GM18498 (cell line): ENCODE data around the gene PLEKHG4B.

ENCODE experiments used
- ATAC-seq: cut with Tn5 transposase; IDR thresholded peaks from one replicate; pipeline ENCODE4 v1.9.1; 2021; ENCODE audit warnings: mild to moderate bottlenecking, moderate library complexity; ENCODE audit not compliant: unreplicated experiment

Gene PLEKHG4B

DNA sequence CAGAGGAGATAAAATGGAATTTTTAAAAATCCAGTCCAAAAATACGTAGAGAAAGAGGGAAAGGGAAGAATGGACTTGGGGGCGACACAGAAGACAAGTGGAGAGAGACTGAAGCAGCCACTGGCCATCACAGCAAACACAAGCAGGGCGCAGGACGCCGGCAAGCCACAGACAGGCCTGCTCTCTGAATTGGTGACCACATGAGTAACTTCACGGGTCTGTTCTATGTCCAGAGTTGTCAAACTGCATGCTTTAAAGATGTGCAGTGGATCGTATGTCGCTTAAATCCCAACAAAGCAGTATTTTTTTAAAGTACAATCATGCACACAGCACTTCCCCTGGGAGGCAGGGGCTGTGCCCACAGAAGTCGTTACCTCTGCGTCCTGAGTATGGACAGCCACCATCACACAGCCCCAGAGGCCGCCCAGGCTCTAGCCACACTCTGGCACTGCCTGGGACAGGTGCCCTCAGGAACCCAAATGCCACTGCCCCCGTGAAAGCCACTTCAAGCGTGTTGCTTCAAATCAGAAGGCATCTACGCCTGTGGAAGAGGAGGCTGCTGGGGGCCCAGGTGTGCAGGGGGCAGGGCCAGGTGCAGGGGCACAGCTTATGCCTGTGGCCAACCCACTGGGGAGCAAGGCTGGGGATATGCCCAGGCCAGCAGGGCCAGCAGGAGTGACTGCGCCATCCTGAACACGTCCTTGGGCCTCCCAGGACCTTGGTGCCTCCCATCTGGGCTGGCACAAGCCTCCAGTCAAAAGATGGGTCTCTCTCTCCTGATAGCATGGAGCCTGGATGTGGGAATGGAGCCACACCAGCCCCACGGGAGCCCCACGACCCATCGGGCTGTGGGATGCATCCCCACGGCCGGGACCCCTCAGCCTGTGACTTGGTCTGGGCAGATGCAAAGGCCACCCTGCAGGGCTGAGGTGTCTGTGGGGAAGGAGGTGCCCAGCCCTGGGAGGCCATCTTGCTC is 93.4 kb downstream of the PLEKHG4B start:
- no peak for ATAC-seq

- no peak for ATAC-seq
Observed at GRCh38 chr5:186091-187041, 94.4 kb downstream of the PLEKHG4B start.

- ATAC-seq = no peak
Observed at GRCh38 chr5:187042-187431, 95.1 kb downstream of the PLEKHG4B start.

DNA sequence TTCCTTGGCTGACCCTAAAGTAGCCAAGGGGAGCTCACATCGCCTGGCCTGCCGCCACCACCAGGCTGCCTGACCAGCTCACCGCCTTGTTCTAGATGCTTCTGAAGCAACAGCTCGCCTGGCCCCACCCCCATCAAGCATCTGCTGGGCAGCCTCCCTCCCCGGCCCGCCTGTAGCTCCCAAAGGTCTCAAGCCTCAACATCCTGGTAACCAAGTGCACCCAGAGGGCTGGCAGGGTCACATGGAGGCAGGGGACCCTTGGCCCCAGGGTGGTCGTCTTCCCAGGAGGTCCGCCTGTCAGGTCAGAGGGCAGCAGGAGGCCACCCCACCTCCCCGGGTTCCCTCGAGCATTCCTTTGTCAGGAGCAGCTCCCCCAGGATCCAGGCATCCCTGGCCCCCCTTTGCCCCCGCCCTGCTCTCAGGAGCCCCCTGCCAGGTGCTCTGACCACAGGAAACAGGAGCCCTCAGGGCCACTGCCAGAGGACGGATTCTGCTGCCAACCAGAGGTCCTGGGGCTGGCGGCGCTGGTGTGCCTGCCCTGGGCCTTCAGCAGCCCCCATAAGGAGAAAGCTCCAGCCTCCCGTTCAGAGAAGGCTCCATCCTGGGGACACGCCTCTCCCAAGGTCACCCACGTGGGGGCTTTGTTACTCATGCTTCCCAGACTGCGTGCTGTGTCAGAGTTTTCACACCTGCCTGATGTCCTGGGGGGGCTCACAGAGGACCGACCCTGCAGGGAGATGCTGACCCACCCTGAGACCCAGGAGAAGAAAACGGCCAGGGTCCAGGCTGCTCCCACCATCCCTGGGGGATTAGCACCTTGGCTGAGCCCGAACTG is 95.9 kb downstream of the PLEKHG4B start:
- no peak for ATAC-seq

- peak; percentile 76 for ATAC-seq
Observed at GRCh38 chr5:188488-189481, 96.8 kb downstream of the PLEKHG4B start.

- no peak for ATAC-seq
Observed at GRCh38 chr5:189486-189885, 97.5 kb downstream of the PLEKHG4B start.

- no peak for ATAC-seq
Observed at GRCh38 chr5:189976-190365, 98.0 kb downstream of the PLEKHG4B start.

GRCh38 chr5:190366-191035 is 98.5 kb downstream of the PLEKHG4B start:
- ATAC-seq = peak; percentile 49

DNA sequence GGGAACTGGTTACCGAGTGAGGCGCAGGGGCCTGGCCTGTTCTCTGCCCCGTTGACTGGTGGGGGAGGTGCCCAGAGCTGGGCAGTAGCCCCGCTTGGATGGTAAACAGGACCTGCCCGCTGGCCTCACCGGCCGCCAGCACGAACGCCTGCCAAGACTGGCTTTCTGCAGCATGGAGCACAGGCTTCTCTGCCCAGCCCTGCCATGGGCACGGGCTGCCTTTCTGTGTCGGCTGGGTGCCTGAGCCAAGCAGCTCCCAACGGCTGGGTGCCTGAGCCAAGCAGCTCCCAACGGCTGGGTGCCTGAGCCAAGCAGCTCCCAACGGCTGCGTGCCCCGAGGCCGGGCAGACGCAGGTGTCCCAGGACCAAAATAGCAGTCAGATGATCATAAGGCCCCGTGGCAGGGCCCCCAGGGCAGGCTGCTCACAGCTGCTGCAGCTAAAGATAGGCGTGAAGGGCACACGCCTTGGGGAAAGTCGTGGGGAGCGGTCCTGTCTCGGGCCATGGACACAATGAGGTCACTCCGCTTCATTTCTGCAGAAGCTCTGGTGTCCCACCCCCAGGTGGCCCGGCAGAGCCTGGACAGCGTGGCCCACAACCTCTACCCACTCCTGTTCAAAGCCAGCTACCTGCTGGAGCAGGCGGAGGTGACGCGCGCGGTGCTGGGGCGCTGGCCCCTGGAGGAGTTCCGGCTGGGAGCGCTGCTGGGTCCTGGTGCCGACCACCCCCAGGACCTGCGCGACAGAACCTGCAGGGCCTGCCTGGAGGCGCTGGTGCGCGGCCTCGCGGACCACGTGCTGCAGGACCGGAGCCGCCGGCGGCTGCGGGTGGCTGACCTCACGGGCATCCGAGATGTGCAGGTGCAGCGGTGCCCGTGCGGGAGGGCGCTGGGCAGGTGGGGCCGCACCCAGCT is 99.3 kb downstream of the PLEKHG4B start, which contains the start of gene LRRC14B:
LRRC14B (plus strand) TSS at position 460 of the 913 bp plus-strand sequence; CDS start at position 504, 44 bp downstream.
- peak; percentile 34 for ATAC-seq

- no peak for ATAC-seq
Observed at GRCh38 chr5:191949-192690, 100.2 kb downstream of the PLEKHG4B start.

- no peak for ATAC-seq
Observed at GRCh38 chr5:192691-192969, 100.7 kb downstream of the PLEKHG4B start.

DNA sequence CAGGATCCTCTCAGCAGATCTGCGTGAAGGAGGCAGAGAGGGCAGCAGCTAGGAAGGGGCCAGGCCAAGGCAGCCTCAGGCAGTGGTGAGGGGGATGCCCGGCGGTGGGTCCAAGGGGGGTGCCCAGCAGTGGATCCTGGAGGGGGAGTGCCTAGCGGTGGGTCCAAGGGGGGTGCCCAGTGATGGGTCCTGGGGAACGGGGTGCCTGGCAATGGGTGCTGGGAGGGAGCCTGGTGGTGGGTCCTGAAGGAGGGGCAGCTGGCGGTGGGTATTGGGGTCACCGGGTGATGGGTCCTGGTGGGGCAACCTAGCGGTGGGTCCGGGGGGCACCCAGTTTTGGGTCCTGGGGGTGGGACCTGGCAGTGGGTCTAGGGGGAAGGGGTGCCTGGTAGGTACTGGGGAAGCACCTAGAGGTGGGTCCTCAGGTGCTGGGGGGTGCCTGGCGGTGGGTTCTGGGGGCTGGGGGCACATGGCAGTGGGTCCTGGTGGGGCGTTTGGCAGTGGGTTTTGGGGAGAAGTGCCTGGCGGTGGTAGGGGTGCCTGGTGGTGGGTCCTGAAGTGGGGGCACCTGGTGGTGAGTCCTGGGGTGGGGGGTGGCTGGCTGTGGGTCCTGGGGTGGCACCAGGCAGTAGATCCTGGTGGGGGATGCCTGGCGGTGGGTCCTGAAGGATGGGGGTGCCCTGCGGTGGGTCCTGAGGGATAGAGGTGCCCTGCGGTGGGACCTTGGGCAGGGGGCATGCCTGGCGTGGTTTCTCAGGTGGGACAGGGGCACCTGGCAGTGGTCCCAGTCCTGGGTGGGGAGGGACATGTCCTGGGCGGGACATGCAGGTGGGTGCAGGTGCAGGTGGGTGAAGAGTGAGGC is 101.2 kb downstream of the PLEKHG4B start:
- no peak for ATAC-seq

DNA sequence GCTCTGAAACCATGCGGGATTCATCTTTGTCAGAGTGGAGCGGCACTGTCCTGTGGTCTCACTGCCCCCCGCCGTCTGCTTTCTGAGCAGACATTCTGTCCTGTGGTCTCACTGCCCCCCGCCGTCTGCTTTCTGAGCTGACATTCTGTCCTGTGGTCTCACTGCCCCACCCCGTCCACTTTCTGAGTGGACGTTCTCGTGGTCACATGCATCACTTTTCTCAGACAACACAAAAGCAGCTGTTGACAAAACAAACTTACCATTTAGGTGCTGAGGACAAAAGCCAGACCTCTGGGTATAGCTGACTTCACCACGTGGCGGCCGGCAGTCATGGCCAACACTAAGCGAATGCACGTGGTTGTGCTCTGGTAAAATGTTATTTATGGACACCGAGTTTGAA is 102.1 kb downstream of the PLEKHG4B start:
- ATAC-seq = no peak

- no peak for ATAC-seq
Observed at GRCh38 chr5:194603-195209, 102.7 kb downstream of the PLEKHG4B start.

DNA sequence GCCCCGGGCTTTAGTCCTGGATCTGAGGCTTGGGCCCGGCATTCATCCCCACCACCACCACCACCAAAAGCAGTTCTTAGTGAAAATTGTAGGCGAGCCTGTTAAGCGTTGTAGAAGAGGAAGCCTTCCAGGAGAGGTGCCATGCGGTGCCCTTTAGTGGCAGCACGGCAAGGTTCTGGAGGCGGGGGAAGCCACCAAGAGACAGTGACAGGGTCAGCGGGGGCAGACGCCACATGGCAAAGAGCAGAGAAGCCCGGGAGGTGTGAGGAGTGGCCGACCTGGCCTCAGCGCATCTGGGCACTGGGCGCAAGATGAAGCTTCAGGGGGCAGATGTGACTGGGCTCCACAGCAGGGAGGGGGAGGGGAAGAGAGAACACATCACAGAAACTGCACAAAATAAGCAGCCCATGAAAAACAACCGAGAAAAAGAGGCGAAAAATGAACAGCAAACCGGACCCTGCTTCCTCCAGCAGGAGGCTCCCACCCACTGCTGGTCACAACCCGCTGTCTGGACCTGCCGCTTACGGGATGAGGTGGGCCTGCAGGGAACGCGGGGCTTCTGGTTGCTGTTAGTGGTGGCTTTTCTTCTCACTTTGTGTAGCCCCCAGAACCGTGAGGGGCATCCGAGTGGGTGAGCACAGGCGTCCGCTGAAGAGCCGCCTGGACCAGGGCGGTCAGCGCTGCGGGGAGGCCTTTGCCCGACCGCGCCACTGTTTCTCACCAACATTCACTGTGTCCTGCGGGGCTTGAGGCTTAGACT is 103.6 kb downstream of the PLEKHG4B start:
- ATAC-seq = no peak
